Measurements from ENCODE around the gene OR8B2.
"Not testable (repeated sequence)": the region's sequence is repeated elsewhere in the genome, so short reads cannot be mapped to it uniquely, and the experiment has no call there.

OR8B2 gene, protein sequence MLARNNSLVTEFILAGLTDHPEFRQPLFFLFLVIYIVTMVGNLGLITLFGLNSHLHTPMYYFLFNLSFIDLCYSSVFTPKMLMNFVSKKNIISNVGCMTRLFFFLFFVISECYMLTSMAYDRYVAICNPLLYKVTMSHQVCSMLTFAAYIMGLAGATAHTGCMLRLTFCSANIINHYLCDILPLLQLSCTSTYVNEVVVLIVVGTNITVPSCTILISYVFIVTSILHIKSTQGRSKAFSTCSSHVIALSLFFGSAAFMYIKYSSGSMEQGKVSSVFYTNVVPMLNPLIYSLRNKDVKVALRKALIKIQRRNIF

DNA sequence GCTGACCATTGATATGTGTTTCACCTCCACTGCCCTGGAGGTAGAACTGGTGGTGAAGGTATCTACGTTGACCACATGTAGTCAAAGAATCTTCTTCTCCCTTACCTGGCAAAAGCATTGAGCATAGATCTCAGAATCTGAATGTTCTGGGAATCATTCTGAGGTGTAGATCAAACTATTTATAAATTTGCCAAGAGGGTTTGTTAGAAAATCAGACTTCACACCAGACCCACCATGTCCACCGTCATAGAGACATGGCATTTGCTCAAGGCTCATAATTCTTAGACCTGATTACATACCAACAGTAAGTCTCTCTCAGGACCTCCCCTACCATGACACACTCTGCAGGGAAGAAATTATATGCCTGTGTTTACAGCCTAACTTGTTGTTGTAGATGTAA lies at the start of gene OR8B2:
Gene OR8B2 (minus strand): TSS at position 101 of the 400 bp plus-strand sequence. CDS start 1,156 bp downstream, outside the sequence.
- no peak for DNase-seq

- DNase-seq = no peak
These were observed 45.3 kb upstream of the OR8B2 start for GRCh38 chr11:124429599-124429998.

GRCh38 chr11:124424384-124424921 lies 40.2 kb upstream of the OR8B2 start, which contains the start of gene OR8B4:
Gene OR8B4 (minus strand): TSS chr11:124424871. CDS start chr11:124424871, 0 bp downstream.
- DNase-seq = no peak

- no peak for DNase-seq
These were observed 36.7 kb upstream of the OR8B2 start for GRCh38 chr11:124421043-124421442.

- peak in 2 of 3 experiments; percentile 42 to 70 for DNase-seq
These were observed 31.1 kb upstream of the OR8B2 start for GRCh38 chr11:124415356-124415923.

GRCh38 chr11:124409906-124410305 lies 25.6 kb upstream of the OR8B2 start:
- DNase-seq = no peak

- DNase-seq = no peak
These were observed 21.3 kb upstream of the OR8B2 start for GRCh38 chr11:124405581-124405980.

GRCh38 chr11:124403186-124403585 lies 18.9 kb upstream of the OR8B2 start:
- DNase-seq = not testable (repeated sequence)

DNA sequence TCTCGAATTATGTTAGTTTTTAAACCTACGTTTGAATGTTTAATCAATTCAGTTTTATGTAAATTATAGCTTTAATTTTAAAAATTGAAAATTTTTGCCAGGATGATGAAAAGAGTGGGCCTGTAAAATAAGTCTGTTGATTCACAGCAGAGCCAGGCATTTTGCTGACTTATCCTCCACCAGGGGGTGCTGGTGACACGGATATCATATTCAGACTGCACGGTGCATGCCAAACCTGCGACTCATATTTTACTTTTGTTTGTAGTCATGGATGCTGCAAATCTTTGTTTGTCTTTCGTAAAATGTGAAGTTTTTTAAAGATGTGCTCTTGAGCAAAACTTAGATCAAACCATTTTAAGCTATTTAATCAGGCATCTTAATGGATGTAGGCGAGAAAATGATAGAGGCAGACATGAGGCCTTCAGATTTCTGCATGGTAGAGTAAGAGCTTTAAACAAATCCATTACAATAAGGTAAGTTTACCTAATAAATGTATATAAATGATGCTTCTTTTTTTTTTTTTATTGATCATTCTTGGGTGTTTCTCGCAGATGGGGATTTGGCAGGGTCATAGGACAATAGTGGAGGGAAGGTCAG lies 18.1 kb upstream of the OR8B2 start:
- DNase-seq = peak; percentile 11 to 60 (median 25)

DNA sequence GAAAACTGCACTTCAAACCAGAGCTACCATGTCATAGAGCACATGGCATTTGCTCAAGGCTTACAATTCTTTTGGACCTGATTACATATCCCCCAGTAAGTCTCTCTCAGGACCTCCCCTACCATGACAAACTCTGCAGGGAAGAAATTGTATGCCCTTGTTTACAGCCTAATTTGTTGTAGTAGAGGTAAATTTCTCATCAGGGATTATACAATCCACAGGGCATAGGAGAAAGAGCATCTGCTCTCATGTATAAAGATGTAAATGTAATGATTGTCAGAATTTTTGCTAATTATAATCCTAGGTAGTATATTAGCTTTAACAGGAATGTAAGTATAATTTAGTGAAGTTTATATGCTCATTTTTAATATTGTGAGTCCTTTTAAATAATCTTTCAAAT lies 14.6 kb upstream of the OR8B2 start, which contains the start of gene OR8B3:
Gene OR8B3 (minus strand): TSS at position 101 of the 400 bp plus-strand sequence. CDS start 1,673 bp downstream, outside the sequence.
- no peak for DNase-seq

DNA sequence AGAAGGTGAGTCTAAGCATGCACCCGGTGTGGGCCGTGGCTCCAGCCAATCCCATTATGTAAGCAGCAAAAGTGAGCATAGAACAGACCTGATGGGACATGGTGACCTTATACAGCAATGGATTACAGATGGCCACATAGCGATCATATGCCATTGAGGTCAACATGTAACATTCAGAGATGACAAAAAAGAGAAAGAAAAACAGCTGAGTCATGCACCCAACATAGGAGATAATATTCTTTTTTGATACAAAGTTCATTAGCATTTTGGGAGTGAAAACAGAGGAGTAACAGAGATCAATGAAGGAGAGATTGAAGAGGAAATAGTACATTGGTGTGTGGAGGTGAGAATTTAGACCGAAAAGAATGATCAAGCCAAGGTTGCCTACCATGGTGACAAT lies 12.5 kb upstream of the OR8B2 start:
- DNase-seq = not testable (repeated sequence)

DNA sequence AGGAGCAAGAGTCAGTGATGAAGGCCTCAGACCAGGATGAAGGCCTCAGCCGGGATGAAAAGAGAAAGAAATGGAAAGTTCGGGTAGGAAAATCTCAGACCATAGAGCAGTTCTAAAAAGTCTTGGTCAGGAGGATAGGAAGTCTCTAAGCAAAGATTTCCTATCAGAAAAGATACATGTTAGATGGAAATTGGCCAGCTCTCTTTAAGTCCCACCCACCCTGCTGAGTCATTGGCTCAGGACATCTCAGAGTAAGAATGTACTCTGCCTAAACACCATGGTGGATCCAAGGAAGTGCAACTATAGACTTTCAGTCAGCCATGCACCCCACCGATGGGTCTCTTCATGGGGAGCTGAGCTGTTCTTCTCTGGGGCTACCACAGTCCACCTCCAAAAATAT lies 10.1 kb upstream of the OR8B2 start:
- DNase-seq = no peak

DNA sequence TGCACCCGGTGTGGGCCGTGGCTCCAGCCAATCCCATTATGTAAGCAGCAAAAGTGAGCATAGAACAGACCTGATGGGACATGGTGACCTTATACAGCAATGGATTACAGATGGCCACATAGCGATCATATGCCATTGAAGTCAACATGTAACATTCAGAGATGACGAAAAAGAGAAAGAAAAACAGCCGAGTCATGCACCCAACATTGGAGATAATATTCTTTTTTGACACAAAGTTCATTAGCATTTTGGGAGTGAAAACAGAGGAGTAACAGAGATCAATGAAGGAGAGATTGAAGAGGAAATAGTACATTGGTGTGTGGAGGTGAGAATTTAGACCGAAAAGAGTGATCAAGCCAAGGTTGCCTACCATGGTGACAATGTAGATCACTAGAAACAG lies 1.4 kb downstream of the OR8B2 start:
- not testable (repeated sequence) for DNase-seq

DNA sequence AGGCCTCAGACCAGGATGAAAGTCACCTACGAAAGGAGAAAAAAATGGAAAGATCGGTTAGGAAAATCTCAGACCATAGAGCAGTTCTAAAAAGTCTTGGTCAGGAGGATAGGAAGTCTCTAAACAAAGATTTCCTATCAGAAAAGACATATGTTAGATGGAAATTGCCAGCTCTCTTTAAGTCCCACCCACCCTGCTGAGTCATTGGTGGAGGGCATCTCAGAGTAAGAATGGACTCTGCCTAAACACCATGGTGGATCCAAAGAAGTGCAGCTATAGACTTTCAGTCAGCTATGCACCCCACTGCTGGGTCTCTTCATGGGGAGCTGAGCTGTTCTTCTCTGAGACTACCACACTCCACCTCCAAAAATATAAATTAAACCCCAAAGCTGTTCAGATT lies 3.7 kb downstream of the OR8B2 start:
- DNase-seq = no peak

- no peak for DNase-seq
These were observed 8.0 kb downstream of the OR8B2 start for GRCh38 chr11:124376280-124376679.

GRCh38 chr11:124359566-124359965 lies 24.7 kb downstream of the OR8B2 start:
- DNase-seq = no peak

DNA sequence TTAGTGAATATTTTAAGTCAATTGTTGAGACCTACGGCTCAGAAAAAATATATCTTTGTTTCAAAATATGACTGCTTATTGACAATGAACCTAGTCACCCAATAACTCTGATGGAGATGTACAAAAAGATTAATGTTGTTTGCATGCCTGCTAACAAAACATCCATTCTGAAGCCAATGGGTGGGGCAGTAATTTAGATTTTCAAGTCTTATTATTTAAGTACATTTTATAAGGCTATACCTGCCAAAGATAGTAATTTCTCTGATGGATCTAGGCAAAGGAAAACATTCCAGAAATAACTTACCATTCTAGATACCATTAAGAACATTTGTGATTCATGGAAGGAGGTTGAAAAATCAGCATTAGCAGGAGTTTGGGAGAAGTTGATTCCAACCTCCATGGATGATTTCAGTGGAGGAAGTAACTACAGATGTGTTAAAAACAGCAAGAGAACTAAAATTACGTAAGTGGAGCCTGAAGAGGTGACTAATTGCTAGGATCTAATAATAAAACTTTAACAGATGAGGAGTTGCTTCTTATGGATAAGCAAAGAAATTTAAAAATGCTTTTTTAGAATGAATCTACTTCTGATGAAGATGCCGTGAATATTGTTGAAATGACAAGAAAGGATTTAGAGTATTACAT lies 37.9 kb downstream of the OR8B2 start:
- no peak for DNase-seq

- DNase-seq = no peak
These were observed 40.0 kb downstream of the OR8B2 start for GRCh38 chr11:124344346-124344745.

DNA sequence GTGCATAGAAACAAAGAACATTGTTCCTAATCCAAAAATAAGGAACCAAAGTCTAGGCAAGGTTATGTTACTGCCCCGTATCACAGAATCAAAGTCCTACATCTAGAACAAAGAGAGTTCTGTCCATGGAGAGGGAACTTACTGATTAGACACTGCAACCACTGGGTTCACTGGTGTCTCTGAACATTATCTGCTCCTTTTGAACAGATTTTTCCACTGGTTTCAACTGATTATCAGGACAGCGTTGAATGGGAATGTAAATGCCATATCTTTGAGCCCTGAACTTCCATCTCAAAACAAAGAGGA lies 44.2 kb downstream of the OR8B2 start:
- no peak for DNase-seq

GRCh38 chr11:124339396-124340141 lies 44.7 kb downstream of the OR8B2 start:
- no peak for DNase-seq

Measured in NCI-H1417 (cell line).